Neural progenitor cell (in vitro differentiated cells): ENCODE results near the gene YBX2. TPM values are rescaled to one million over a fixed set of nuclear protein-coding genes. Genes with fewer than 3 reads are reported as not detected.

Experiments used
- DNase-seq: peaks from one replicate; pipeline ENCODE4 v3.0.0-alpha.2; 2016; ENCODE audit warnings: low spot score
- H2AFZ ChIP-seq: fragments of 200-600 bp; sonication (generic); replicated peaks from 2 replicates; pipeline ENCODE4 v1.6.1; 2016; ENCODE audit warnings: antibody characterized with exemption
- H3F3A ChIP-seq: fragments of 200-600 bp; sonication (generic); 2 replicates; pipeline ENCODE4 v1.6.1; 2016; ENCODE audit warnings: antibody characterized with exemption, low read depth
- H3K27ac ChIP-seq: fragments of 200-600 bp; sonication (generic); 2 replicates; pipeline ENCODE4 v1.5.1; 2016; ENCODE audit warnings: mild to moderate bottlenecking
- H3K27me3 ChIP-seq: fragments of 200-600 bp; sonication (generic); 2 replicates; pipeline ENCODE4 v1.6.1; 2016; ENCODE audit warnings: mild to moderate bottlenecking, moderate library complexity
- H3K36me3 ChIP-seq: fragments of 200-600 bp; sonication (generic); 2 replicates; pipeline ENCODE4 v1.5.1; 2016
- H3K4me1 ChIP-seq: fragments of 200-600 bp; sonication (generic); 2 replicates; pipeline ENCODE4 v1.6.1; 2016; ENCODE audit warnings: mixed run types
- H3K4me2 ChIP-seq: fragments of 200-600 bp; sonication (generic); 2 replicates; pipeline ENCODE4 v1.6.1; 2016
- H3K4me3 ChIP-seq: fragments of 200-600 bp; sonication (generic); 2 replicates; pipeline ENCODE4 v1.5.1; 2016
- H3K79me2 ChIP-seq: fragments of 200-600 bp; sonication (generic); 2 replicates; pipeline ENCODE4 v1.6.1; 2016; ENCODE audit warnings: low read depth
- H3K9ac ChIP-seq: fragments of 200-600 bp; sonication (generic); 2 replicates; pipeline ENCODE4 v1.6.1; 2016
- H3K9me3 ChIP-seq: fragments of 200-600 bp; sonication (generic); 2 replicates; pipeline ENCODE4 v1.5.1; 2016; ENCODE audit warnings: low read depth
- H4K20me1 ChIP-seq: fragments of 200-600 bp; sonication (generic); 2 replicates; pipeline ENCODE4 v1.6.1; 2016; ENCODE audit warnings: low read depth
- H3K27ac Mint-ChIP-seq: 3 replicates; pipeline ENCODE4 v1.8.0; 2021; ENCODE audit warnings: mixed read lengths
- H3K27me3 Mint-ChIP-seq: 2 replicates; pipeline ENCODE4 v1.8.0; 2022; ENCODE audit warnings: low read depth, mild to moderate bottlenecking, inconsistent platforms, moderate library complexity, mixed read lengths; ENCODE audit not compliant: insufficient read depth
- H3K36me3 Mint-ChIP-seq: 3 replicates; pipeline ENCODE4 v1.8.0; 2021; ENCODE audit warnings: mixed read lengths
- H3K4me1 Mint-ChIP-seq: 3 replicates; pipeline ENCODE4 v1.8.0; 2021; ENCODE audit warnings: mixed read lengths
- H3K4me3 Mint-ChIP-seq: 3 replicates; pipeline ENCODE4 v1.8.0; 2021; ENCODE audit warnings: mild to moderate bottlenecking, moderate library complexity, mixed read lengths
- H3K9me3 Mint-ChIP-seq: 3 replicates; pipeline ENCODE4 v1.8.0; 2020; ENCODE audit warnings: mixed read lengths
- EZH2 ChIP-seq: fragments of 200-600 bp; sonication (generic); IDR thresholded peaks from 2 replicates; pipeline ENCODE4 v1.6.1; 2017; ENCODE audit warnings: antibody characterized with exemption, mild to moderate bottlenecking, moderate library complexity
- EZH2phosphoT487 ChIP-seq: fragments of 200-600 bp; sonication (generic); IDR thresholded peaks from 2 replicates; pipeline ENCODE4 v1.6.1; 2017; ENCODE audit warnings: antibody characterized with exemption
- total RNA-seq: library from RNA; depleted of rRNA; stranded (reverse); fragments of >200 nt; gene quantifications from 2 replicates; pipeline ENCODE4 v1.2.3, GENCODE V29; 2015; ENCODE audit warnings: low replicate concordance
- TF ChIP-seq, protein P1 (sequence below): fragments of 200-600 bp; sonication (generic); IDR thresholded peaks from 2 replicates; pipeline ENCODE4 v1.5.1; 2017; ENCODE audit warnings: antibody characterized with exemption, mild to moderate bottlenecking

YBX2 gene
- total RNA-seq, 1 donor from 2014 or later, result 2.7 TPM

DNA sequence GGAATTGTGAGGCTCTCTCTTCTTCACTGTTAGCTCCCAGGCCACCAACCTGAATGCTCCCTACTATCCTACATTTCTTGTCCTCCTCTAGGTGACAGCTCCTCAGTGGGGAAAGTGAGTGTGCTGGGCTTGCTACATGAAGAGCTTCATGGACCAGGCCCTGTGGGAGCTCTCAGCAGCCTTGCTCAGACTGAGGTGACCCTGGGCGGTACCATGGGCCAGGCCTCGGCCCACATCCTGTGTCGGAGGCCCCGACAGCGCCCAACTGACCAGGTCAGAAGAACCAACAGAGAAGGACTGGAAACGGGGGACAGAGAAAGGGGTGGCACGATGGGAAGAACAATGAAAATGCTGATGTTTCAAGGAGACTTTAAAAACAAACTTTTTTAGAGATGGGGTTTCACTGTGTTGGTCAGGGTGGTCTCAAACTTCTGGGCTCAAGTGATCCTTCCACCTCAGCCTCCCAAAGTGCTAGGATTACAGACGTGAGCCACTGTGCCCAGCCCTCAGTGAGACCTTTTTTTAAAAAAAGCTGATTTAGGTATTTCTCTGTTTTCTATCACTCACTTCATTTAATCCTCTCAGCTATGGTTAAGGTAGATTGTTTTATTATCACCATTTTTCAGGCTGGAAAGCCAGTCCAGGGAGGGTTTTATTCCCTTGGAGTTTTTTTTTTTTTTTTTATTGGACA lies 37.5 kb downstream of the YBX2 start:
- Histone ChIP-seq H3K9me3 (no peaks in the 10 kb centered on the region), H3K4me1 (peaks cover 5% of the 10 kb centered on the region), H3K27me3 (peaks cover 23% of the 10 kb centered on the region), H4K20me1 (peaks cover 11% of the 10 kb centered on the region), H3F3A (peaks cover 28% of the 10 kb centered on the region), H2AFZ (no peak overlapping the region), H3K79me2 (peaks cover 12% of the 10 kb centered on the region), H3K4me2 (no peak overlapping the region), H3K9ac (no peak overlapping the region), H3K36me3 (peaks cover 3% of the 10 kb centered on the region), H3K4me3 (no peak overlapping the region), H3K27ac (no peak overlapping the region)
- no peaks in the 10 kb centered on the region for H3K9me3 Mint-ChIP-seq
- no peak overlapping the region for H3K27ac Mint-ChIP-seq
- peaks cover 26% of the 10 kb centered on the region for H3K36me3 Mint-ChIP-seq
- TF ChIP-seq EZH2 (no peak), EZH2phosphoT487 (no peak)
- TF ChIP-seq, protein P1, sequence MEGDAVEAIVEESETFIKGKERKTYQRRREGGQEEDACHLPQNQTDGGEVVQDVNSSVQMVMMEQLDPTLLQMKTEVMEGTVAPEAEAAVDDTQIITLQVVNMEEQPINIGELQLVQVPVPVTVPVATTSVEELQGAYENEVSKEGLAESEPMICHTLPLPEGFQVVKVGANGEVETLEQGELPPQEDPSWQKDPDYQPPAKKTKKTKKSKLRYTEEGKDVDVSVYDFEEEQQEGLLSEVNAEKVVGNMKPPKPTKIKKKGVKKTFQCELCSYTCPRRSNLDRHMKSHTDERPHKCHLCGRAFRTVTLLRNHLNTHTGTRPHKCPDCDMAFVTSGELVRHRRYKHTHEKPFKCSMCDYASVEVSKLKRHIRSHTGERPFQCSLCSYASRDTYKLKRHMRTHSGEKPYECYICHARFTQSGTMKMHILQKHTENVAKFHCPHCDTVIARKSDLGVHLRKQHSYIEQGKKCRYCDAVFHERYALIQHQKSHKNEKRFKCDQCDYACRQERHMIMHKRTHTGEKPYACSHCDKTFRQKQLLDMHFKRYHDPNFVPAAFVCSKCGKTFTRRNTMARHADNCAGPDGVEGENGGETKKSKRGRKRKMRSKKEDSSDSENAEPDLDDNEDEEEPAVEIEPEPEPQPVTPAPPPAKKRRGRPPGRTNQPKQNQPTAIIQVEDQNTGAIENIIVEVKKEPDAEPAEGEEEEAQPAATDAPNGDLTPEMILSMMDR, result no peak
- peaks cover 10% of the 10 kb centered on the region for H3K4me1 Mint-ChIP-seq
- no peak for DNase-seq
- peaks cover 26% of the 10 kb centered on the region for H3K27me3 Mint-ChIP-seq
- peak overlapping the region; percentile 60 for H3K4me3 Mint-ChIP-seq

DNA sequence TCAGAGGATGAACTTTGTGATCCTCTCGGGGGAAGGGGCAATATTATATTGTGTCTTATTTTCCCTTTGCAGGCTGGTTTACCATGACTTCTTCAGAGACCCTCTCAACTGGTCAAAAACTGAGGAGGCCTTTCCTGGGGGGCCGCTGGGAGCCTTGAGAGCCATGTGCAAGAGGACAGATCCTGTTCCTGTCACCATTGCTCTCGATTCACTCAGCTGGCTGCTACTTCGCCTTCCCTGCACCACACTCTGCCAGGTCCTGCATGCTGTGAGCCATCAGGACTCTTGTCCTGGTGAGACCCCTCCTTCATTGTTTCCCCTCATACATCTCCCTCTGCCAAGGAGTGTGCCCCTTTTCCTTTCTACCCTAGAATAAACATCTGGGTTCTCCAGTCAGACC lies 39.9 kb downstream of the YBX2 start:
- Histone ChIP-seq H3K79me2 (peaks cover 31% of the 10 kb centered on the region), H2AFZ (no peak overlapping the region), H3K27ac (no peak overlapping the region), H3K9me3 (no peaks in the 10 kb centered on the region), H4K20me1 (peaks cover 15% of the 10 kb centered on the region), H3K9ac (no peak overlapping the region), H3K4me1 (peaks cover 16% of the 10 kb centered on the region), H3K27me3 (no peaks in the 10 kb centered on the region), H3K36me3 (peaks cover 3% of the 10 kb centered on the region), H3K4me3 (no peak overlapping the region), H3F3A (peaks cover 18% of the 10 kb centered on the region), H3K4me2 (no peak overlapping the region)
- H3K27ac Mint-ChIP-seq, result no peak overlapping the region
- peaks cover 28% of the 10 kb centered on the region for H3K36me3 Mint-ChIP-seq
- TF ChIP-seq, protein P1, result no peak
- TF ChIP-seq EZH2, result no peak
- TF ChIP-seq EZH2phosphoT487, result no peak
- peak overlapping the region; percentile 18 for H3K4me3 Mint-ChIP-seq
- H3K4me1 Mint-ChIP-seq, result peaks cover 24% of the 10 kb centered on the region
- no peak for DNase-seq
- no peaks in the 10 kb centered on the region for H3K9me3 Mint-ChIP-seq
- peaks cover 16% of the 10 kb centered on the region for H3K27me3 Mint-ChIP-seq

DNA sequence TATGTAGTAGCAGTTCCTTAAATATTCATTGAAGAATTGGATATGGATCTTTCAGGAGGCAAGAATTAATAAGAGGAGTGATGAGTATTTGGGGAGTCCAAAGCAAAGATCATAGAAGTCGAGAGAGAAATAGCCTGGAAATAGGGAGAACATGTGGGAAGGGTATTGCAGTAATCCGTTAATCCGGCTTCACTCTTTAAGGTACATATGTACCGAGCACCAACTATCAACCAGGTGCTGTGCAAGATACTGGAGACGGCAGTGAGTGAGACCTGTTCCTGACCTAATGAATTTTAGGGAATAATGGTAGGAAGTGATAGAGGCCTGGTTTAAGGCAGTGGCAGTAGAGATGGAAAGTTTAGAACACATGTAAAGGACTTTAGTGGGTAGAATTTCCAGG lies 41.4 kb downstream of the YBX2 start:
- Histone ChIP-seq H3K9ac (peak overlapping the region; percentile 70), H3K36me3 (peaks cover 3% of the 10 kb centered on the region), H3K4me3 (peak overlapping the region; percentile 61), H2AFZ (no peak overlapping the region), H3K27me3 (no peaks in the 10 kb centered on the region), H3K27ac (no peak overlapping the region), H4K20me1 (peaks cover 27% of the 10 kb centered on the region), H3K4me2 (peak overlapping the region; percentile 87), H3F3A (peaks cover 18% of the 10 kb centered on the region), H3K4me1 (peaks cover 16% of the 10 kb centered on the region), H3K9me3 (no peaks in the 10 kb centered on the region), H3K79me2 (peaks cover 46% of the 10 kb centered on the region)
- DNase-seq, result no peak
- no peak for TF ChIP-seq EZH2phosphoT487
- no peak for TF ChIP-seq EZH2
- TF ChIP-seq, protein P1, result no peak
- H3K36me3 Mint-ChIP-seq, result peaks cover 19% of the 10 kb centered on the region
- no peaks in the 10 kb centered on the region for H3K9me3 Mint-ChIP-seq
- peaks cover 12% of the 10 kb centered on the region for H3K27me3 Mint-ChIP-seq
- peak overlapping the region; percentile 89 for H3K4me3 Mint-ChIP-seq
- H3K27ac Mint-ChIP-seq, result no peak overlapping the region
- peaks cover 34% of the 10 kb centered on the region for H3K4me1 Mint-ChIP-seq
